Left forelimb (tissue), 1 donor: Measurements from ENCODE around the gene HOXD1.

Experiments used
- DNase-seq: peaks from one replicate; pipeline ENCODE4 v3.0.0-alpha.2; 2018; ENCODE audit warnings: low spot score

The HOXD1 gene

DNA sequence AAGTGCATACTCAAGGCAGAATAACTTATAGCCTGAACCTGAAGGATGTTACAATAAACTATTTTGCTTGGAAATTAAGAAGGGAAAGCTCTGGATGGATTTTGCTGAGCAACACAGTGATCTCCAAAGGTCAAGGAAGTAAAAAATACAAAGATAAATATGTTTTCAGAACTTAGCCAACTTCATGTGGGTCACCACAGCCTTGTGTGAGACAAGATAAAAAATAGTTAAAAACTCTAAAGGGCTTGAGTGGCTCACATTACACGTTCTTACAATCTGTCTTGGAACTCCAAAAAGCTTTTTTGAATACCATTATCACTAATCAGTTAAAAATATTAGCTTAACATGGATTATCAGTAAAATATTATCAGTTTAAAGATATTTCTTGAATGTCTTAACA, 51.8 kb downstream of the HOXD1 start:
- DNase-seq: no peak
